Common myeloid progenitor, CD34-positive (primary cell): ENCODE data around the gene APOA5.

Source experiments
- CTCF ChIA-PET: fragments of 350-600 bp; sonication (Branson Sonifier 250); formaldehyde crosslinking; loops from one replicate; lab custom pipeline; 2021; ENCODE audit warnings: antibody characterized with exemption; lab: Charles Lee
- POLR2A ChIA-PET: fragments of 350-600 bp; sonication (Branson Sonifier 250); formaldehyde crosslinking; loops from one replicate; lab custom pipeline; 2021; ENCODE audit warnings: antibody characterized with exemption; lab: Charles Lee
- DNase-seq, 3 donors: peaks; one replicate each; pipeline versions ENCODE4 v3.0.0 to v3.0.0-alpha.2; 2013
- H3K27ac ChIP-seq, 2 experiments: 1 replicate in 1 of 2; 2 replicates in 1 of 2; pipeline ENCODE4 v1.7.0; 2013; ENCODE audit warnings: inconsistent platforms in 2 of 2, low read length in 2 of 2, mild to moderate bottlenecking in 2 of 2, low read depth in 1 of 2, moderate library complexity in 1 of 2; ENCODE audit not compliant: severe bottlenecking in 2 of 2, insufficient read depth in 1 of 2, poor library complexity in 1 of 2
- H3K27me3 ChIP-seq, 5 experiments: replicated peaks in 2 of 5; 1 replicate in 3 of 5; 2 replicates in 2 of 5; pipeline versions ENCODE4 v1.6.1 to v1.7.0; 2013; ENCODE audit warnings: low read length in 4 of 5, mild to moderate bottlenecking in 2 of 5, moderate library complexity in 2 of 5, inconsistent platforms in 1 of 5; ENCODE audit not compliant: insufficient read depth in 5 of 5, control insufficient read depth in 4 of 5
- H3K36me3 ChIP-seq, 4 experiments: 1 replicate in 2 of 4; 2 replicates in 2 of 4; pipeline versions ENCODE4 v1.6.1 to v1.7.0; 2013; ENCODE audit warnings: low read length in 3 of 4, control low read depth in 1 of 4, mild to moderate bottlenecking in 1 of 4; ENCODE audit not compliant: control insufficient read depth in 4 of 4, insufficient read depth in 4 of 4
- H3K4me1 ChIP-seq, 4 experiments: 1 replicate in 3 of 4; 2 replicates in 1 of 4; pipeline versions ENCODE4 v1.6.1 to v1.7.1; 2013; ENCODE audit warnings: low read length in 3 of 4, mild to moderate bottlenecking in 3 of 4, control low read depth in 1 of 4, inconsistent platforms in 1 of 4, moderate library complexity in 1 of 4; ENCODE audit not compliant: control insufficient read depth in 4 of 4, insufficient read depth in 4 of 4; ENCODE audit errors: control extremely low read depth in 1 of 4
- H3K4me3 ChIP-seq, 7 experiments: 1 replicate in 4 of 7; 2 replicates in 3 of 7; pipeline versions ENCODE4 v1.5.1 to v1.7.0; 2013; ENCODE audit warnings: mild to moderate bottlenecking in 7 of 7, low read length in 6 of 7, moderate library complexity in 6 of 7, inconsistent platforms in 2 of 7, low read depth in 2 of 7, control low read depth in 1 of 7; ENCODE audit not compliant: insufficient read depth in 4 of 7, control insufficient read depth in 1 of 7; ENCODE audit errors: extremely low read depth in 1 of 7
- H3K9me3 ChIP-seq, 5 experiments: 1 replicate in 4 of 5; 2 replicates in 1 of 5; pipeline versions ENCODE4 v1.6.1 to v1.7.1; 2013; ENCODE audit warnings: low read length in 4 of 5, mild to moderate bottlenecking in 2 of 5, inconsistent platforms in 1 of 5, low read depth in 1 of 5, moderate library complexity in 1 of 5; ENCODE audit not compliant: control insufficient read depth in 4 of 5, insufficient read depth in 2 of 5; ENCODE audit errors: control extremely low read depth in 1 of 5
- WGBS: methylation state at CpG from one replicate; pipeline ENCODE4 v1.1.5; 2013; ENCODE audit not compliant: insufficient coverage; 5-methylcytosine and 5-hydroxymethylcytosine counted together

The APOA5 gene

GRCh38 chr11:116776522-116776984 is 15.1 kb downstream of the APOA5 start:
- CTCF ChIA-PET = interaction anchor here (1.3 to 2.0 kb wide), 3 partner anchors 10 to 14 kb away, joined by 3 to 10 read pairs (median 7); partner anchors contain the start of genes APOA5 and ZPR1
- Histone ChIP-seq H3K4me1 (peaks cover 11 to 24% (median 19%) of the 10 kb centered on the region in 4 experiments), H3K27me3 (no peaks in the 10 kb centered on the region), H3K9me3 (no peaks in the 10 kb centered on the region), H3K4me3 (no peak overlapping the region), H3K27ac (no peak overlapping the region), H3K36me3 (peaks cover 9 to 57% (median 38%) of the 10 kb centered on the region in 4 experiments)
- DNase-seq = no peak
- POLR2A ChIA-PET = no interaction called here

DNA sequence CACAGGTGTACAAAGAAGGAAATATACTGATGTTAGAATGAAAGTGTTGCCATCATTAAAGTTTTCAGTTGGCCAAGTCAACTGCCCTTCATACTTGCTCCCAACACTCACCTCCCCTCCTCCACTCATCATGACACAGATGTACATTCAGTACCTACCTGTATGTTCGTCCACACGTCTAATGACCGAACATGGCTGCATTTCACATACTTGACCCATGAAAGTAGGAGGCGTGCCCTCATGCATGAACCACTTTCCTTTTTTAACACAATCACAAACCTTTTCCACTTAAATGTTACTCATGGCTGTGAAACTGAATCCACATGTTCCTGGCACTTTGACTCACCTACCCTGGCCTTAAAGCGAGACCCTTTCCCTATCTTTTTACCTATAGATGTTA is 15.7 kb downstream of the APOA5 start:
- WGBS = 97% methylated on average over 4 of the region's 5 CpGs
- Histone ChIP-seq H3K4me1 (peaks cover 14 to 29% (median 24%) of the 10 kb centered on the region in 4 experiments), H3K36me3 (peaks cover 6 to 51% (median 35%) of the 10 kb centered on the region in 4 experiments), H3K9me3 (no peaks in the 10 kb centered on the region), H3K4me3 (no peak overlapping the region), H3K27me3 (no peaks in the 10 kb centered on the region), H3K27ac (no peak overlapping the region)
- CTCF ChIA-PET = interaction anchor here (1.3 to 2.0 kb wide), 3 partner anchors 10 to 15 kb away, joined by 3 to 10 read pairs (median 7); partner anchors contain the start of genes APOA5 and ZPR1
- POLR2A ChIA-PET = no interaction called here
- DNase-seq = no peak

- Histone ChIP-seq H3K4me1 (peaks cover 14 to 33% (median 24%) of the 10 kb centered on the region in 4 experiments), H3K27me3 (no peaks in the 10 kb centered on the region), H3K36me3 (peaks cover 6 to 41% (median 26%) of the 10 kb centered on the region in 4 experiments), H3K9me3 (no peaks in the 10 kb centered on the region), H3K4me3 (no peak overlapping the region), H3K27ac (no peak overlapping the region)
- WGBS = 95% methylated on average over 4 of the region's 5 CpGs
- CTCF ChIA-PET = interaction anchor here (1.2 to 3.1 kb wide), 2 partner anchors 12 to 13 kb away, joined by 3 to 7 read pairs; partner anchors contain the start of gene ZPR1
- no peak for DNase-seq
- POLR2A ChIA-PET = interaction anchor here (0.7 kb wide), 1 partner anchor 809 kb away, joined by 3 read pairs; no protein-coding TSS in a partner anchor
These were observed 17.0 kb downstream of the APOA5 start for GRCh38 chr11:116774661-116775060.

DNA sequence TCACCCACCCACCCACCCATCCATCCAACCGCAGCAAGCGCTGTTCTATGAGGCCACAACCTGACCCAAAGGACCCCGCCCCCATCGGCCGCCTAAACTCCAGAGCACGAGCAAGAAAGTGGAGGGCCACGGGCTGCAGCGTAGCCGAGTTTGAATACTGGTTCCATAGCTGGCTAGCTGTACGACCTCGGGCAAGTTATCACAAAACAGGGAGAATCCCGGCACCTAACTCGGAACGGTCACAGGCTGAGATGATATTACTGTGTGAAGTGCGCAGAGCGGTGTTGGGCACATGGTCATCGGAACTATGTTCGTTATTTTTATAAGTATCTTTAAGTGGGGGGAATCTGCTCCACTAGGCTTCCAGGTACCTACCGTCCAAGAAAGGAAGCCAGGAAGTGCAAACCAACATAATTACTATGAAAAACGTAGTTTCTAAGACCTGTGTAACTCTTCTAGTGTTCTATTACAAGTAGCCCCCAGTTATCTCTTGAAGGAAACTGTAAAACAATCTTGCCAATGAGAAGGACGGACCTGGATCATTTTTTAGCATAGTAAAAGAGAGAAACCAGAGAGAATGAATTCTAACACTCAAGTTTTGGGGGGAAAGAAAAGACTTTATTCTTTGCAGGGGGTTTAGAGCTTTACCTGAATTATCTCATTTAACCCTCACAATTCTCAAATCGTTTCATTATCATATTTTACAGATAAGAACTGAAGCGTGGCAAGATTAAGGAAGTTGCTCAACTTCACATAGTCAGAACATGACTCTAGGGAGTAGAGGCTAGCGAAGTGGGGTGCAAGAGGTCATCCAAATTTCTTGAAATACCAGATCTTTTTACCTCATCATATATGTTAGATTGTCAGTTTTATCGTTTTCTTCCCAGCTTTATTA is 18.2 kb downstream of the APOA5 start:
- ChIA-PET CTCF (interaction anchor here (2.1 to 3.1 kb wide), 2 partner anchors 9 to 14 kb away, joined by 4 to 7 read pairs; partner anchors contain the start of gene ZPR1), POLR2A (interaction anchor here (2.0 kb wide), 1 partner anchor 14 kb away, joined by 6 read pairs; the partner anchor contains the start of gene ZPR1)
- Histone ChIP-seq H3K4me1 (peaks cover 14 to 33% (median 24%) of the 10 kb centered on the region in 4 experiments), H3K9me3 (no peaks in the 10 kb centered on the region), H3K36me3 (peaks cover 10 to 38% (median 21%) of the 10 kb centered on the region in 4 experiments), H3K4me3 (peak overlapping the region; percentile 73 to 98 (median 92)), H3K27me3 (no peaks in the 10 kb centered on the region), H3K27ac (peak overlapping the region; percentile 55 to 75)
- peak in 2 of 3 donors; percentile 25 to 51 for DNase-seq
- 2% methylated on average over 10 of the region's 25 CpGs for WGBS

- ChIA-PET POLR2A (interaction anchor here (2.0 kb wide), 1 partner anchor 15 kb away, joined by 6 read pairs; the partner anchor contains the start of gene ZPR1), CTCF (interaction anchor here (2.1 to 3.1 kb wide), 3 partner anchors 8 to 17 kb away, joined by 4 to 7 read pairs (median 7); partner anchors contain the start of gene ZPR1)
- Histone ChIP-seq H3K4me1 (peaks cover 14 to 33% (median 24%) of the 10 kb centered on the region in 4 experiments), H3K27me3 (no peaks in the 10 kb centered on the region), H3K36me3 (peaks cover 7 to 29% (median 16%) of the 10 kb centered on the region in 4 experiments), H3K9me3 (no peaks in the 10 kb centered on the region), H3K4me3 (peak within 1 kb of the TSS; percentile 73 to 98 (median 92)), H3K27ac (peak within 1 kb of the TSS; percentile 85 to 93)
- WGBS = 0% methylated on average over 58 of the region's 73 CpGs
- peak; percentile 87 to 93 (median 93) for DNase-seq
These were observed 19.1 kb downstream of the APOA5 start, which contains the start of gene BUD13 for GRCh38 chr11:116772443-116773202. Gene BUD13, minus strand, starts transcription at chr11:116772987. Its CDS starts 23 bp downstream, at chr11:116772964.

- DNase-seq = no peak
- Histone ChIP-seq H3K4me3 (peak overlapping the region in 6 of 7 experiments; percentile 73 to 98 (median 93)), H3K4me1 (peaks cover 14 to 33% (median 24%) of the 10 kb centered on the region in 4 experiments), H3K27ac (peak overlapping the region; percentile 85 to 93), H3K9me3 (no peaks in the 10 kb centered on the region), H3K27me3 (no peaks in the 10 kb centered on the region), H3K36me3 (peaks cover 6 to 24% (median 14%) of the 10 kb centered on the region in 4 experiments)
- ChIA-PET CTCF (interaction anchor here (2.1 kb wide), 2 partner anchors 8 to 17 kb away, joined by 4 to 7 read pairs; no protein-coding TSS in a partner anchor), POLR2A (interaction anchor here (0.9 to 2.0 kb wide), 2 partner anchors 15 to 16 kb away, joined by 3 to 6 read pairs; partner anchors contain the start of gene ZPR1)
- WGBS = no CpG with 5 or more reads among the region's 2 CpGs
These were observed 19.7 kb downstream of the APOA5 start for GRCh38 chr11:116771935-116772334.
